ENCODE data around the gene NRAP.

The NRAP gene

GRCh38 chr10:113554214-113554613, 109.6 kb downstream of the NRAP start:
- Histone ChIP-seq H3K27me3 (ENCODE audit: insufficient read depth, low read length) (peaks cover 31% of the 10 kb centered on the region), H3K9me3 (ENCODE audit: low read length) (no peaks in the 10 kb centered on the region), H2AFZ (ENCODE audit: low read depth, low read length) (no peak overlapping the region), H3K4me1 (ENCODE audit: insufficient read depth, low read length) (peaks cover 6% of the 10 kb centered on the region), H3K4me3 (ENCODE audit: low read length) (no peak overlapping the region), H3K36me3 (ENCODE audit: insufficient read depth, low read length) (no peaks in the 10 kb centered on the region)

GRCh38 chr10:113553149-113553548, 110.7 kb downstream of the NRAP start:
- Histone ChIP-seq H3K36me3 (ENCODE audit: insufficient read depth, low read length) (no peaks in the 10 kb centered on the region), H3K4me3 (ENCODE audit: low read length) (no peak overlapping the region), H2AFZ (ENCODE audit: low read depth, low read length) (no peak overlapping the region), H3K9me3 (ENCODE audit: low read length) (no peaks in the 10 kb centered on the region), H3K27me3 (ENCODE audit: insufficient read depth, low read length) (peaks cover 22% of the 10 kb centered on the region), H3K4me1 (ENCODE audit: insufficient read depth, low read length) (peaks cover 3% of the 10 kb centered on the region)

DNA sequence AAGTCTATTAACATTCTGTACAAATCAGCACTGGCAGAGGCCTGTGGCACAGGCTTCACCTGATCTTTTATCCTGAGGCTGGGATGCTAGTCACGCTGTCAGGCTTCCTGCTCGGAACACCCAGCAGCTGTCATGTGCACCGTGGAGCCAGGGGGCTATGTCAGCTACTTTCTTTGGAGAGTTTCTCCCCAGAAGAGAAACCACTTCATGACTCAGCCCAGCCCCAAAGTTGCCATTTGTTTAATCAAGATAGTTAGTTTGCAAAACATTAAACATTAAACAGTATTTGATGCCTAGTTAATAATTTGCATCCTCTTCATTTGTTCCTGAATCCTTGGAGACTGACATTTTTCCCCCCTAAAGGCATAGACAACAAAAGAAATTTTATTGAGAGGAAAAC, 111.1 kb downstream of the NRAP start, which contains the start of gene HABP2:
Gene HABP2, plus strand, starts transcription at position 353 of the 400 bp plus-strand sequence. CDS start 69 bp downstream, outside the sequence.
- no peak within 1 kb of the TSS for H3K4me3 ChIP-seq (ENCODE audit: low read length)
- no peaks in the 10 kb centered on the region for H3K4me1 ChIP-seq (ENCODE audit: insufficient read depth, low read length)
- no peaks in the 10 kb centered on the region for H3K36me3 ChIP-seq (ENCODE audit: insufficient read depth, low read length)
- H2AFZ ChIP-seq (ENCODE audit: low read depth, low read length), result no peak within 1 kb of the TSS
- H3K9me3 ChIP-seq (ENCODE audit: low read length), result no peaks in the 10 kb centered on the region
- peaks cover 17% of the 10 kb centered on the region for H3K27me3 ChIP-seq (ENCODE audit: insufficient read depth, low read length)

GRCh38 chr10:113552014-113552413, 111.8 kb downstream of the NRAP start:
- H3K9me3 ChIP-seq (ENCODE audit: low read length), result no peaks in the 10 kb centered on the region
- no peak overlapping the region for H3K4me3 ChIP-seq (ENCODE audit: low read length)
- H3K4me1 ChIP-seq (ENCODE audit: insufficient read depth, low read length), result no peaks in the 10 kb centered on the region
- no peak overlapping the region for H2AFZ ChIP-seq (ENCODE audit: low read depth, low read length)
- H3K27me3 ChIP-seq (ENCODE audit: insufficient read depth, low read length), result peaks cover 10% of the 10 kb centered on the region
- H3K36me3 ChIP-seq (ENCODE audit: insufficient read depth, low read length), result no peaks in the 10 kb centered on the region

DNA sequence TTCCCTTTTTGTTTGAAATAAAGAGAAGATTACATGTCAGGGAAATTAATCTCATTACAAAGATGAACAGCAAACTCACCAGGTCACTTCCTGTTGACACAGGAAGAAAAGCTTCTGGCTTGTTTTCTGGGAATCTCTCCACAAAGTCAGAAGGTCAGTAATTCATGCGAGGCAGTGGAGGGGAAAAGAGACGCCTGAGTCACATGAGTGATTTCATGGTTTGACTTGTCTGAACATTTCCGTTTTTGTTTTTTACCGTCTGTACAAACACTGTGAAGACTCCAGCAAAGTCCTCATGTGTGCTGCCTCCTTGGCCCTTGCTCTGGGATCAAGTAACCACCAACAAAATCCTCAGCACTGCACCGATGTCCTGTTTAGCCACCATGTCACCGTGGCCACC, 113.5 kb downstream of the NRAP start:
- Histone ChIP-seq H3K9me3 (ENCODE audit: low read length) (no peaks in the 10 kb centered on the region), H3K4me3 (ENCODE audit: low read length) (no peak overlapping the region), H3K27me3 (ENCODE audit: insufficient read depth, low read length) (peaks cover 3% of the 10 kb centered on the region), H3K4me1 (ENCODE audit: insufficient read depth, low read length) (no peaks in the 10 kb centered on the region), H3K36me3 (ENCODE audit: insufficient read depth, low read length) (no peaks in the 10 kb centered on the region), H2AFZ (ENCODE audit: low read depth, low read length) (peak overlapping the region; percentile 13)

GRCh38 chr10:113549856-113550255, 114.0 kb downstream of the NRAP start:
- Histone ChIP-seq H3K9me3 (ENCODE audit: low read length) (no peaks in the 10 kb centered on the region), H3K4me1 (ENCODE audit: insufficient read depth, low read length) (no peaks in the 10 kb centered on the region), H3K27me3 (ENCODE audit: insufficient read depth, low read length) (peaks cover 2% of the 10 kb centered on the region)

DNA sequence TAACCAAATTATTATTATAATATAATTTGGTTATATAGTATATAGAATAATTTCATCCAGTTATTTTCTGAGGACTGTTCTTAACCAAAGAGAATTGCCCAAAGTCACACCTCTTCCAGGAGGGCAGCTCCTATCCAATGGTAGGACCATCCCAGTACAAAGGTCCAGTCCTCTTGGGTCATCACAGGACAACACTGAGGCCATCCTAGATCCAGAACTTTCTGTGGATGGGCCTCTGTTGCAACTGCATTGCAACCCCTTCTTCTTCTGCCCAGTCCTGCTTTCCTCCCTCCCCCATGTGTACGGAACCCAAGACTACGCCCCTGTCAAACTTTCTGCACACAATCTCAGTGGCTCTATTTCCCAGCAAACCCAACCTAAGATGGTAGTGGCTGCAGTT, 116.4 kb downstream of the NRAP start:
- Histone ChIP-seq H3K27me3 (ENCODE audit: insufficient read depth, low read length) (no peaks in the 10 kb centered on the region), H3K9me3 (ENCODE audit: low read length) (no peaks in the 10 kb centered on the region), H3K4me1 (ENCODE audit: insufficient read depth, low read length) (no peaks in the 10 kb centered on the region), H2AFZ (ENCODE audit: low read depth, low read length) (no peak overlapping the region), H3K36me3 (ENCODE audit: insufficient read depth, low read length) (no peaks in the 10 kb centered on the region), H3K4me3 (ENCODE audit: low read length) (no peak overlapping the region)

More at GRCh38 chr10:113549856-113550255, 114.0 kb downstream of the NRAP start:
- Histone ChIP-seq H3K4me3 (ENCODE audit: low read length) (no peak overlapping the region), H2AFZ (ENCODE audit: low read depth, low read length) (peak overlapping the region; percentile 13), H3K36me3 (ENCODE audit: insufficient read depth, low read length) (no peaks in the 10 kb centered on the region)

DNA sequence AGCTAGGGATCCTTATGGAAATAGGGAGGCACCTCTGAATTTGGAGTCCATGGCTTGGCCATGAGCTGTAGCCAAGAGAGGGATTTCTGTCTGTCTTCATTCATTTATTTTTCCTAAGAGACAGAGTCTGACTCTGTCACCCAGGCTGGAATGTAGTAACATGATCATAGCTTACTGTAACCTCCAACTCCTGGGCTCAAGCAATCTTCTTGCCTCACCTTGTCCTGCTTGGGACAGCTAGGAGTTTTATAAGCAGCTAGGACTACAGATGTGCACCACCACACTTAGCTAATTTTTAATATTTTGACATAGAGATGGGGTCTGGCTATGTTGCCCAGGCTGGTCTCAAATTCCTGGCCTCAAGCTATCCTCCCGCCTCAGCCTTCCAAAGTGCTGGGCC, 119.4 kb downstream of the NRAP start:
- Histone ChIP-seq H3K4me1 (ENCODE audit: insufficient read depth, low read length) (no peaks in the 10 kb centered on the region), H3K27me3 (ENCODE audit: insufficient read depth, low read length) (no peaks in the 10 kb centered on the region), H2AFZ (ENCODE audit: low read depth, low read length) (no peak overlapping the region), H3K9me3 (ENCODE audit: low read length) (no peaks in the 10 kb centered on the region), H3K4me3 (ENCODE audit: low read length) (no peak overlapping the region), H3K36me3 (ENCODE audit: insufficient read depth, low read length) (no peaks in the 10 kb centered on the region)

DNA sequence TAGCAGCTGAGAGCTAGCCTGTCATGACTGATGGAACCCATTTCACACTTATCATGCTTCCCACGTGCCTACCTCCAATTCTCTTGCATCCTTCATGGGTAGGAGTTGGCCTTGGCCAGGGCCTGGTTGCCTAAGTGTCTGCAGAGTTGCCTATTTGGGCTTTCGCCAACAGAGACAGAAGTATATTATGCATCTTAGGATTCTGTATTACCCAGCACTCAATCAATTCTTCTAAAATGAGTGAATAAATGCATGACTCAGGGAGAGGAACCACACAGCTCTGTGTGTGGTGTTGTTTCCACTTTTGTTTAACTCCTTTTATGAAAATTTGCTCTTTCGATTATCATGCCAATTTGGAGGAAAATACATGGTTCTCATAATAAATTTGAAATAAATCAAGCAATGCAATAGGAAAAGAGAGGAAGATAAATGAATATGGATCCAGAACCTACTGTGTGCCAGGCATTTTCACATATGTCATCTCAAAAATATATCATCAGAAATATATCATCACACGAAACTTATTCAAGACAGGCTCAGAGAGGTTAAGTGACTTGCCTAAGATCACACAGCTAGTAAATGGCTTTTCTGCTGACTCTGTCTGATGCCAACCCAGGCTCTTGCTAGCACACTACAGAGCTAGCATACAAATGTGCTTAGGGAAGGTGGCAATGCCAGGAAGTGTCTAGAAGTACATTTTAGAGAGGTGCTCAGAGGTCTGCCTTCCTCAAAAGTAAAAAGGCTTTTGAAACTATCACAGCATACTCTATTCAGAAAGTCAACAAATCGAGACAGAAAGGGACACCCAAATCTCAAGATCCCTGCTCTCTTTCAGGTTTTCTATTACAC, 120.5 kb downstream of the NRAP start:
- H3K9me3 ChIP-seq (ENCODE audit: low read length), result no peaks in the 10 kb centered on the region
- no peaks in the 10 kb centered on the region for H3K27me3 ChIP-seq (ENCODE audit: insufficient read depth, low read length)
- H3K36me3 ChIP-seq (ENCODE audit: insufficient read depth, low read length), result no peaks in the 10 kb centered on the region
- no peaks in the 10 kb centered on the region for H3K4me1 ChIP-seq (ENCODE audit: insufficient read depth, low read length)
- no peak overlapping the region for H2AFZ ChIP-seq (ENCODE audit: low read depth, low read length)
- no peak overlapping the region for H3K4me3 ChIP-seq (ENCODE audit: low read length)

DNA sequence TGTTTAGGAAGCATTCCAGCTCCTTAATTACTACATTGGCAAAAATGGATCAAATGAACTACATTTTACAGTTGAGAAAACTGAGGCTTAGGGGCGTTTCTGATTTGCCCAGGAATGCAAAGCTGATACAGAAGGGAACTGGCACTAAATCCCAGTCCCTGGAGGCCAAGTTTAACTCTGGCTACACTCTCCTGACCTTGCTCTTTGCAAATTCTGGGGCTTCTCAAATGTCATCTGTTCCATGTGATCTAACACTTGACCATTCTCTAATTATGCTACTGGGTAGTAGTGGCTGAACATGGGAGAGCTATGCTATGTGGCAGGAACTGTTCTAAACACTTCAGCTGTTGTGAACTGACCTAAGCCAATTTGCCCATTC, 122.3 kb downstream of the NRAP start:
- H3K4me1 ChIP-seq (ENCODE audit: insufficient read depth, low read length), result no peaks in the 10 kb centered on the region
- no peaks in the 10 kb centered on the region for H3K36me3 ChIP-seq (ENCODE audit: insufficient read depth, low read length)
- H2AFZ ChIP-seq (ENCODE audit: low read depth, low read length), result no peak overlapping the region
- H3K4me3 ChIP-seq (ENCODE audit: low read length), result no peak overlapping the region
- no peaks in the 10 kb centered on the region for H3K27me3 ChIP-seq (ENCODE audit: insufficient read depth, low read length)
- no peaks in the 10 kb centered on the region for H3K9me3 ChIP-seq (ENCODE audit: low read length)

GRCh38 chr10:113540845-113541548, 122.8 kb downstream of the NRAP start:
- H3K36me3 ChIP-seq (ENCODE audit: insufficient read depth, low read length), result no peaks in the 10 kb centered on the region
- H3K27me3 ChIP-seq (ENCODE audit: insufficient read depth, low read length), result no peaks in the 10 kb centered on the region
- H2AFZ ChIP-seq (ENCODE audit: low read depth, low read length), result no peak overlapping the region
- H3K9me3 ChIP-seq (ENCODE audit: low read length), result no peaks in the 10 kb centered on the region
- H3K4me1 ChIP-seq (ENCODE audit: insufficient read depth, low read length), result no peaks in the 10 kb centered on the region
- no peak overlapping the region for H3K4me3 ChIP-seq (ENCODE audit: low read length)

GRCh38 chr10:113539789-113540188, 124.1 kb downstream of the NRAP start:
- no peaks in the 10 kb centered on the region for H3K36me3 ChIP-seq (ENCODE audit: insufficient read depth, low read length)
- H3K9me3 ChIP-seq (ENCODE audit: low read length), result no peaks in the 10 kb centered on the region
- no peak overlapping the region for H3K4me3 ChIP-seq (ENCODE audit: low read length)
- H2AFZ ChIP-seq (ENCODE audit: low read depth, low read length), result no peak overlapping the region
- no peaks in the 10 kb centered on the region for H3K4me1 ChIP-seq (ENCODE audit: insufficient read depth, low read length)
- no peaks in the 10 kb centered on the region for H3K27me3 ChIP-seq (ENCODE audit: insufficient read depth, low read length)

Data from neuron (in vitro differentiated cells).